Tibial nerve (tissue), 3 donors: ENCODE measurements around the gene CNIH4.

Experiments
- POLR2A ChIP-seq, 2 donors: fragments of 450-650 bp; IDR thresholded peaks; one replicate each; pipeline ENCODE4 v1.6.1; 2017; ENCODE audit warnings: antibody characterized with exemption in 2 of 2, mild to moderate bottlenecking in 2 of 2, moderate library complexity in 2 of 2
- TF ChIP-seq, protein P1 (sequence below), 5 experiments: fragments of 200-600 bp in 3 of 5; fragments of 450-650 bp in 2 of 5; sonication (generic) in 3 of 5; IDR thresholded peaks; one replicate each; pipeline ENCODE4 v1.5.1; 2016 to 2019; ENCODE audit warnings: antibody characterized with exemption in 5 of 5, mild to moderate bottlenecking in 3 of 5, moderate library complexity in 2 of 5

DNA sequence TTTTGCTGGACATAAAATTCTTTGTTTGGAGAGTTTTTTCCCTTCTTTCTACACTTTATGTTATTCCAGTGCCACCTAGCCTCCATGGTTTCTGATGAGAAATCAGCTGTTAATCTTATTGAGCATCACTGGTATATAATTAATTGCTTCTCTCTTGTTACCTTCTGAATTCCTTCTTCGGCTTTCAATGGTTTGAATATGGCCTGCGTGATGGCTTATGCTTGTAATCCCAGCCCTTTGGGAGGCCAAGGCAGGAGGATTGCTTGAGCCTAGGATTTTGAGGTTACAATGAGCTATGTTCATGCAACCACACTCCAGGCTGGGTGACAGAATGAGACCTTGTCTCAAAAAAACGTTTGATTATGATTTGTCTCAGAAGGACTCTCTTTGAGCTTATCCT is 13.0 kb upstream of the CNIH4 start:
- TF ChIP-seq, protein P1, sequence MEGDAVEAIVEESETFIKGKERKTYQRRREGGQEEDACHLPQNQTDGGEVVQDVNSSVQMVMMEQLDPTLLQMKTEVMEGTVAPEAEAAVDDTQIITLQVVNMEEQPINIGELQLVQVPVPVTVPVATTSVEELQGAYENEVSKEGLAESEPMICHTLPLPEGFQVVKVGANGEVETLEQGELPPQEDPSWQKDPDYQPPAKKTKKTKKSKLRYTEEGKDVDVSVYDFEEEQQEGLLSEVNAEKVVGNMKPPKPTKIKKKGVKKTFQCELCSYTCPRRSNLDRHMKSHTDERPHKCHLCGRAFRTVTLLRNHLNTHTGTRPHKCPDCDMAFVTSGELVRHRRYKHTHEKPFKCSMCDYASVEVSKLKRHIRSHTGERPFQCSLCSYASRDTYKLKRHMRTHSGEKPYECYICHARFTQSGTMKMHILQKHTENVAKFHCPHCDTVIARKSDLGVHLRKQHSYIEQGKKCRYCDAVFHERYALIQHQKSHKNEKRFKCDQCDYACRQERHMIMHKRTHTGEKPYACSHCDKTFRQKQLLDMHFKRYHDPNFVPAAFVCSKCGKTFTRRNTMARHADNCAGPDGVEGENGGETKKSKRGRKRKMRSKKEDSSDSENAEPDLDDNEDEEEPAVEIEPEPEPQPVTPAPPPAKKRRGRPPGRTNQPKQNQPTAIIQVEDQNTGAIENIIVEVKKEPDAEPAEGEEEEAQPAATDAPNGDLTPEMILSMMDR (IDR thresholded peaks at IDR 0.05), result no peak
- TF ChIP-seq POLR2A (IDR thresholded peaks at IDR 0.05), result no peak
